Mucosa of descending colon (tissue), 3 donors: ENCODE data around the gene IL21R. TPM values are rescaled to one million over a fixed set of nuclear protein-coding genes. Genes with fewer than 3 reads are reported as not detected.
A peak's percentile ranks its signal among the peaks of the same experiment; 100 is the strongest.

Experiments
- ATAC-seq: fragments of 200-7000 bp; cut with Tn5 transposase; one replicate; pipeline ENCODE4 v1.9.1; 2020; ENCODE audit warnings: mild to moderate bottlenecking, moderate library complexity
- DNase-seq, 3 donors: peaks; one replicate each; pipeline ENCODE4 v3.0.0-alpha.2; 2020
- H3K36me3 ChIP-seq: fragments of 200-600 bp; one replicate; pipeline ENCODE4 v1.8.0; 2021; ENCODE audit warnings: low read depth, mild to moderate bottlenecking
- H3K4me1 ChIP-seq: fragments of 200-600 bp; one replicate; pipeline ENCODE4 v1.8.0; 2021; ENCODE audit warnings: low read depth, mild to moderate bottlenecking
- H3K4me3 ChIP-seq: fragments of 200-600 bp; one replicate; pipeline ENCODE4 v1.8.0; 2021; ENCODE audit warnings: mild to moderate bottlenecking
- H3K9me3 ChIP-seq: fragments of 200-600 bp; one replicate; pipeline ENCODE4 v1.8.0; 2021; ENCODE audit warnings: mild to moderate bottlenecking
- CTCF ChIP-seq: fragments of 200-600 bp; IDR thresholded peaks from one replicate; pipeline ENCODE4 v1.8.0; 2022; ENCODE audit warnings: antibody characterized with exemption, mild to moderate bottlenecking
- intact Hi-C, 2 donors: fragments of 100-400 bp; cut with DNase I in 1 of 2; cut with micrococcal nuclease in 1 of 2; formaldehyde crosslinking; loops; one replicate each; pipeline versions ENCODE4 v1.11.0 to v1.11.1; 2022; cut with DNase I, micrococcal nuclease
- total RNA-seq, 3 donors: library from RNA; stranded (reverse); fragmentation: NEBNext Ultra II Directional in 2 of 3; extraction: Animal tissue kit (Norgen Biotek cat#: 25700) in 2 of 3; gene quantifications; one replicate each; pipeline versions ENCODE4 v1.2.1 to v1.2.4, GENCODE V29; 2021 to 2023
- donor health status: DM: no; HTN: no; CAD: no; lungs with moderate emphysema.
- donor health status: DM: no; HTN: no; CAD: no.
- donor health status: DM: no; HTN: yes; CAD: no.

Gene IL21R
- total RNA-seq, 3 donors from 2014 or later, result 0.47 to 1.4 (median 1.0) TPM

GRCh38 chr16:27470567-27471431 lies 68.8 kb downstream of the IL21R start:
- Histone ChIP-seq H3K4me3 (no peak overlapping the region), H3K9me3 (no peaks in the 10 kb centered on the region), H3K36me3 (peaks cover 27% of the 10 kb centered on the region), H3K4me1 (no peaks in the 10 kb centered on the region)
- TF ChIP-seq CTCF, result no peak
- intact Hi-C loops, result no loop called here
- ATAC-seq, result peak; percentile 34
- DNase-seq, result peak in 1 of 3 donors; percentile 26

GRCh38 chr16:27471661-27472060 lies 69.7 kb downstream of the IL21R start:
- Histone ChIP-seq H3K4me1 (no peaks in the 10 kb centered on the region), H3K36me3 (peaks cover 27% of the 10 kb centered on the region), H3K9me3 (no peaks in the 10 kb centered on the region), H3K4me3 (no peak overlapping the region)
- intact Hi-C loops, result no loop called here
- DNase-seq (peak in 1 of 3 donors; percentile 27), ATAC-seq (no peak)
- no peak for TF ChIP-seq CTCF

- intact Hi-C loops, result no loop called here
- Histone ChIP-seq H3K4me3 (no peak overlapping the region), H3K36me3 (peaks cover 27% of the 10 kb centered on the region), H3K9me3 (no peaks in the 10 kb centered on the region), H3K4me1 (no peaks in the 10 kb centered on the region)
- no peak for TF ChIP-seq CTCF
- DNase-seq (peak in 1 of 3 donors; percentile 18), ATAC-seq (no peak)
Observed at GRCh38 chr16:27472091-27473020, 70.4 kb downstream of the IL21R start.

- intact Hi-C loops, result no loop called here
- ATAC-seq (no peak), DNase-seq (peak in 1 of 3 donors; percentile 11)
- H3K36me3 ChIP-seq, result peaks cover 24% of the 10 kb centered on the region
- H3K4me1 ChIP-seq, result no peaks in the 10 kb centered on the region
- H3K9me3 ChIP-seq, result no peaks in the 10 kb centered on the region
- no peak for TF ChIP-seq CTCF
- H3K4me3 ChIP-seq, result no peak overlapping the region
Observed at GRCh38 chr16:27473101-27473900, 71.3 kb downstream of the IL21R start.

GRCh38 chr16:27474041-27474440 lies 72.1 kb downstream of the IL21R start:
- Histone ChIP-seq H3K36me3 (peaks cover 16% of the 10 kb centered on the region), H3K4me3 (no peak overlapping the region), H3K4me1 (no peaks in the 10 kb centered on the region), H3K9me3 (no peaks in the 10 kb centered on the region)
- ATAC-seq, result no peak
- DNase-seq, result peak in 1 of 3 donors; percentile 11
- TF ChIP-seq CTCF, result no peak
- intact Hi-C loops, result no loop called here
